ENCODE data around the gene ABHD3.
"Not testable (repeated sequence)": the region's sequence is repeated elsewhere in the genome, so short reads cannot be mapped to it uniquely, and the experiment has no call there.

Gene ABHD3

GRCh38 chr18:21640375-21640774 lies 64.2 kb downstream of the ABHD3 start:
- not testable (repeated sequence) for DNase-seq

DNA sequence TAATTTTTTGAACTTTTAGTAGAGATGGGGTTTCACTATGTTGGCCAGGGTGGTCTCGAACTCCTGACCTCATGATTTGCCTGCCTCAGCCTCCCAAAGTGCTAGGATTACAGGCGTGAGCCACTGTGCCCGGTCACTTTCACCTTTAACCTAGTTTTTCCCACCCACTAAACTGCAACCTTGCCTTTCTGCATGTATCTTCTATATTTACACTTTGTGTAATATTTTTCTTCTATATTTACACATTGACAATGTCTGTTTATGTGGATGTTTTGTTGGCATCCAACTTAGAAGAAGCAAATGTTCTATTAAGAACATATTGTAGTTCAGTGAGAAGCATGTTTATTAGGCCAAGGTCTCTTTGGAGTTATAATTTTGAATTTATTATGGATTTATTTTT lies 65.8 kb downstream of the ABHD3 start:
- DNase-seq, result no peak

GRCh38 chr18:21636769-21637168 lies 67.8 kb downstream of the ABHD3 start:
- DNase-seq, result no peak

DNA sequence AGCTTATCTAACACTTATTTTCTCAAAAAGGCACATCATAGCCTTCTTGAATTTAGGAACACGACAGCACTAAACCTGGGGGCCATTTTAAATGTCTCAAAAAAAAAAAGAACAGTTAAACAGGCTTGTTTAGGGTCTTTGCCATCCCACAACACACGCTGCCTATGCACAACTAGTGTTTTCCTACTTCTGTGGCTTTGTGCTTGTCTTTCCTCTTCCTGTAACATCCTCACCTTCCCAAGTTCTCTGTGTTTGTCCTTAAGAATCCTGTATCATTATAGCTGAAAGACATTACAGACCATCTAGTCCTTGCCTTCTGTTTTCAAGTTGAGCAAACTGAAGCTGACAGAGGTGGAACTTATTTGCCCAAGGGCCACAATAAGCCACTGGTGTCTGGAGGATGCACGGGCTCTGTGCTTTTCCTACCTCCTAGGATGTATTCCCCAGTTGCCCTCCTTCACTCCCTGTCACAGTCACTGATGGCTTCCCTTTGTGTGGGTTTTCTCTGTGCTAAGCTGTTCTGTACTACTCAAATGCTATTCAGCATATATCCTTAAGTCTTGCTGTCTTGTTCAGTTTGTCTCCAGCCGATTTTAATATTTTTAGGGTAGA lies 69.9 kb downstream of the ABHD3 start:
- DNase-seq, result no peak

GRCh38 chr18:21632393-21632792 lies 72.2 kb downstream of the ABHD3 start:
- no peak for DNase-seq

GRCh38 chr18:21629089-21629832 lies 75.3 kb downstream of the ABHD3 start:
- no peak for DNase-seq

GRCh38 chr18:21621640-21622039 lies 82.9 kb downstream of the ABHD3 start:
- not testable (repeated sequence) for DNase-seq

- DNase-seq, result peak; percentile 70
These were observed 92.2 kb downstream of the ABHD3 start, which contains the start of gene SNRPD1 for GRCh38 chr18:21612125-21613039. Gene SNRPD1 (plus strand): TSS chr18:21612314. CDS start chr18:21612430, 116 bp downstream.

GRCh38 chr18:21611401-21612124 lies 93.0 kb downstream of the ABHD3 start:
- not testable (repeated sequence) for DNase-seq

- no peak for DNase-seq
These were observed 99.4 kb downstream of the ABHD3 start for GRCh38 chr18:21605213-21605612.

DNA sequence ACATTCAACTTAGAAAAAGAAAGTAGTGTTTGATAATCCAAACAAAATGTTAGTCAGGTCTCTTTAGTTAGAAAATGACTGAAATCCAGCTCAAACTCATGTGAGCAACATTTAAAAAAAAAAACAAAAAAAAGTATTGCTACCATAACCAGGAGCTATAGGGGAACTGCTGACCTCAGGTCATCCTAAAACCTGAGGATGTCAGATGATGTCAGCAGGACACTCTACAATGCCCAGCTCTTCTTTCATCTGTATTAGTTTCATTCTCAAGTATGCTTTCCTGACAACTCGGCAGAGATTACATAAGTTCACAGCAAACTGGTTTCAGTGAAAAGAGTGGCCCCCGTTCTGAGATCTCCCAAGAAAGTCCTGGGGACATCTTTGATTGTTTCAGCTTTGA lies 99.9 kb downstream of the ABHD3 start:
- no peak for DNase-seq

- no peak for DNase-seq
These were observed 102.3 kb downstream of the ABHD3 start for GRCh38 chr18:21602299-21602587.

All from NCI-H2029 (cell line).